Mammary microvascular endothelial cell (primary cell): ENCODE measurements around the gene KCTD13. TPM values are rescaled to one million over a fixed set of nuclear protein-coding genes. Genes with fewer than 3 reads are reported as not detected.

Experiments
- total RNA-seq: library from RNA; depleted of rRNA; stranded (reverse); fragments of >200 nt; gene quantifications from 2 replicates; pipeline ENCODE4 v1.2.3, GENCODE V29; 2015

KCTD13 gene, protein sequence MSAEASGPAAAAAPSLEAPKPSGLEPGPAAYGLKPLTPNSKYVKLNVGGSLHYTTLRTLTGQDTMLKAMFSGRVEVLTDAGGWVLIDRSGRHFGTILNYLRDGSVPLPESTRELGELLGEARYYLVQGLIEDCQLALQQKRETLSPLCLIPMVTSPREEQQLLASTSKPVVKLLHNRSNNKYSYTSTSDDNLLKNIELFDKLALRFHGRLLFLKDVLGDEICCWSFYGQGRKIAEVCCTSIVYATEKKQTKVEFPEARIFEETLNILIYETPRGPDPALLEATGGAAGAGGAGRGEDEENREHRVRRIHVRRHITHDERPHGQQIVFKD
- total RNA-seq: 6.9 and 10.1 TPM in 2 replicates

GRCh38 chr16:29925781-29926710, at the start of gene KCTD13:
TSS of gene KCTD13 (minus strand) at chr16:29926226. CDS start at chr16:29926033, 193 bp downstream.

GRCh38 chr16:29973384-29974246, 47.6 kb upstream of the KCTD13 start, which contains the start of gene TAOK2:
TSS of gene TAOK2 (plus strand) at chr16:29973868. CDS start at chr16:29977773, 3,905 bp downstream.

GRCh38 chr16:29961479-29962343, 35.7 kb upstream of the KCTD13 start, which contains the start of gene TMEM219:
TSS of gene TMEM219 (plus strand) at chr16:29962079. CDS start at chr16:29963144, 1,065 bp downstream.

GRCh38 chr16:29900102-29900887, 25.7 kb downstream of the KCTD13 start, which contains the start of gene ASPHD1:
TSS of gene ASPHD1 (plus strand) at chr16:29900488. CDS start at chr16:29900972, 484 bp downstream.

DNA sequence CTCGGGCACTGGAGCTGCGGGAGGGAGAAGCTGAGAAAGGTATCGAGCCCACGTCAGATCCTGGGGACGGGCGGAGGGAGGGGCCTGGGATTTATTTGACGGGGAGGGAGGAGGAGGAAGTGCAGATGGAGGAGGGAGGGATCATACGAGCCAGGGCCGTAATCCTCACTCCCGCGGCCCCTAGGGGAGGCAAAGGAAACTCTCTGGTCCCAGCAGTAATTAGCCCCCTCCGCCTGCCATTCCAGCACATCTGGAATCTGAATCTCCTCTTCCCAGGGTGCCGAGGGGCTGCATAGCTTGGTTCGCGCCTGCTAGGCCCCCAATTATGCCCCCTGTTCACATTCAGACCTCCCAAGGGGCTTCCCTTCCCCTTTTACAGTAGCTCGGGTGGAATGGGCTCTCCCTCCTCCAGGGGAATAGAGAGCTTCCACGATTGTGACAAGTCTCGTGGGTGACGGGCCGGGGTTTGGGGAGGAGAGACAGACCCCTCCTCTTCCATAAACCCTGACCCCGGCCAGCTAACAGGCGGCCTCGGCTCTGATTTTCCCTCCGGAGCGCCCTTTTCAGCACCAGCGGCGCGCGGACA, 26.4 kb downstream of the KCTD13 start, which contains the start of gene SEZ6L2:
Gene SEZ6L2 (minus strand): TSS at position 35 of the 586 bp plus-strand sequence. CDS start 531 bp downstream, outside the sequence.

GRCh38 chr16:29862884-29863668, 63.0 kb downstream of the KCTD13 start, which contains the start of gene CDIPT:
TSS of gene CDIPT (minus strand) at chr16:29863226. CDS start at chr16:29862857, 369 bp downstream.

Other genes with a start within 250 kb of the KCTD13 start
- not detected in 2 replicates for gene QPRT, start 247.0 kb downstream of the KCTD13 start, total RNA-seq
- gene C16orf54, start 180.2 kb downstream of the KCTD13 start, total RNA-seq: not detected in 2 replicates
- not detected in 2 replicates for gene ZG16, start 148.0 kb downstream of the KCTD13 start, total RNA-seq
- 67.1 and 77.1 TPM in 2 replicates for gene KIF22, start 135.5 kb downstream of the KCTD13 start, total RNA-seq
- 138 and 171 TPM in 2 replicates for gene MAZ, start 119.7 kb downstream of the KCTD13 start, total RNA-seq
- not detected in 2 replicates for gene PRRT2, start 114.0 kb downstream of the KCTD13 start, total RNA-seq
- 34.6 and 37.6 TPM in 2 replicates for gene PAGR1, start 110.1 kb downstream of the KCTD13 start, total RNA-seq
- 320 and 330 TPM in 2 replicates for gene MVP, start 105.8 kb downstream of the KCTD13 start, total RNA-seq
- 78.5 and 87.1 TPM in 2 replicates for gene CDIPT, start 63.0 kb downstream of the KCTD13 start, total RNA-seq
- gene SEZ6L2, start 26.7 kb downstream of the KCTD13 start, total RNA-seq: 0.27 and 0.74 TPM in 2 replicates
- 0.07 and 0.34 TPM in 2 replicates for gene ASPHD1, start 25.7 kb downstream of the KCTD13 start, total RNA-seq
- gene TMEM219, start 35.9 kb upstream of the KCTD13 start, total RNA-seq: 145 and 159 TPM in 2 replicates
- 72.7 and 73.7 TPM in 2 replicates for gene TAOK2, start 47.6 kb upstream of the KCTD13 start, total RNA-seq
- gene HIRIP3, start 69.4 kb upstream of the KCTD13 start, total RNA-seq: 12.1 and 19.0 TPM in 2 replicates
- 86.9 and 128 TPM in 2 replicates for gene INO80E, start 70.0 kb upstream of the KCTD13 start, total RNA-seq
- 0.39 TPM in 1 of 2 replicates, not detected in the other for gene DOC2A, start 84.8 kb upstream of the KCTD13 start, total RNA-seq
- not detected in 2 replicates for gene C16orf92, start 97.0 kb upstream of the KCTD13 start, total RNA-seq
- 0.34 TPM in 1 of 2 replicates, not detected in the other for gene TLCD3B, start 105.0 kb upstream of the KCTD13 start, total RNA-seq
- gene ALDOA, start 139.5 kb upstream of the KCTD13 start, total RNA-seq: 1,206 and 1,287 TPM in 2 replicates
- gene PPP4C, start 149.8 kb upstream of the KCTD13 start, total RNA-seq: 120 and 147 TPM in 2 replicates
- 0.10 TPM in 1 of 2 replicates, not detected in the other for gene TBX6, start 165.7 kb upstream of the KCTD13 start, total RNA-seq
- 17.7 and 21.3 TPM in 2 replicates for gene YPEL3, start 170.0 kb upstream of the KCTD13 start, total RNA-seq
- gene GDPD3, start 187.3 kb upstream of the KCTD13 start, total RNA-seq: 0.49 and 0.80 TPM in 2 replicates
- 127 and 147 TPM in 2 replicates for gene MAPK3, start 197.0 kb upstream of the KCTD13 start, total RNA-seq